Measurements from ENCODE around the gene ENAH. TPM values are rescaled to one million over a fixed set of nuclear protein-coding genes. Genes with fewer than 3 reads are reported as not detected.
"Not testable (repeated sequence)": the region's sequence is repeated elsewhere in the genome, so short reads cannot be mapped to it uniquely, and the experiment has no call there.

The ENAH gene
- total and polyA plus RNA-seq, 8 donors, result 8.0 to 62.8 (median 31.9) TPM

DNA sequence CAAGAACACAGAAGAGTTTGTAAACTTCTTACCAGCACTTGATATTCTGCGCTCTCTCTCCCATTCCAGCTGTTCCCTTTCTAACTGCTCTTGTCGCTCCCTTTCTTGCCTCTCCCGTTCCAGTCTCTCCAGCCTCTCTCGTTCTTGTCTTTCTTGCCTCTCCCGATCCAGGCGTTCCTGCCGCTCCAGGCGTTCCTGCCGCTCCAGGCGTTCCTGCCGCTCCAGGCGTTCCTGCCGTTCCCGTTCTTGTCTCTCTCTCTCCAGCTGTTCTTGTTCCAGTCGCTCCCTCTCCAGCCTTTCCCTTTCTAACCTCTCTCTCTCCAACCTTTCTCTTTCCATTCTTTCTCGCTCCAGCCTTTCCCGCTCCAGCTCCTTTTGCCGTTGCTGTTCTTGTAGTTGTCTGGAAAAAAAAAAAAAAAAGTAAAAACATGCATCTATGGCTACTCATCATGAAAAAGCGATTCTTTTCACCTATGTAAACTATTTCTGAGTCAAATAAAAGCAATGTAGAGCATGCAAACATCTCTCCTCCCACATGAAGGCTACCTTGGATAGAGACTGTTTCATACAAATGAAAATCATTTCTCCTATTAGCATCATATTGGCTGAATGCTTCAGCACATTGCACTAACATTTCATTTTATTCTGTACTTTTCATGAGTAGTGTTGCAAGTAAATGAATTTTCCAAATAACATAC, 133.6 kb downstream of the ENAH start:
- Histone ChIP-seq H3K9me3 (no peaks in the 10 kb centered on the region), H3K27ac (no peak overlapping the region), H3K4me3 (no peak overlapping the region), H3K36me3 (peaks cover 0 to 6% (median 0%) of the 10 kb centered on the region in 3 donors), H3K27me3 (no peaks in the 10 kb centered on the region), H3K4me1 (peaks cover 0 to 8% (median 6%) of the 10 kb centered on the region in 3 donors)
- no peak for ATAC-seq
- TF ChIP-seq CTCF (IDR thresholded peaks at IDR 0.05), result no peak
- no peak for DNase-seq
- WGBS, 2 donors, result 94 to 96% methylated on average over 19 of the region's 19 CpGs
- intact Hi-C loops (cut with DNase I), result no loop called here
- no peak for FAIRE-seq

DNA sequence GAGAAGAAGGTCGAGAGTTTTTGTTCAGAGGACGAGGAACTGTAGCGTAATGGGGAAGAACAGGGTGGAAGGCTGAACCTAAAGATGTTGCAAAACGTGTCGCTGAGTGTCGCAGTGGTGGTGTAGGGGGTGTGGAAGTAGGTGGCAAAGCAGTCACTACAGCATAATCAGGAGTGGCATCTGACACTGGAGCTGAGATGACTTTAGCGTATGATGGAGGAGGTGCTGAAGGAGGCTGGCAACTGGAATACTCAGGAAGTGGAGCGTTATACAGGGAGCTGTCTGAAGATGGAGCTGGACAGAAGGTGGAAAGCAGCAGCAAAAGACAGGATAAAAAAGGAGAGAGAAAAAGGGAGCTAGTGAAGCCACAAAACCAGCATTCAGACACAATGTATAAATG, 135.2 kb downstream of the ENAH start:
- H3K4me3 ChIP-seq, result no peak overlapping the region
- TF ChIP-seq CTCF (IDR thresholded peaks at IDR 0.05), result no peak
- DNase-seq (no peak), FAIRE-seq (no peak), ATAC-seq (no peak)
- no peaks in the 10 kb centered on the region for H3K27me3 ChIP-seq
- H3K9me3 ChIP-seq, result no peaks in the 10 kb centered on the region
- H3K36me3 ChIP-seq, result peaks cover 0 to 6% (median 0%) of the 10 kb centered on the region in 3 donors
- no peak overlapping the region for H3K27ac ChIP-seq
- intact Hi-C loops (cut with DNase I), result no loop called here
- no peaks in the 10 kb centered on the region for H3K4me1 ChIP-seq
- 91 to 94% methylated on average over 8 of the region's 8 CpGs for WGBS, 2 donors

DNA sequence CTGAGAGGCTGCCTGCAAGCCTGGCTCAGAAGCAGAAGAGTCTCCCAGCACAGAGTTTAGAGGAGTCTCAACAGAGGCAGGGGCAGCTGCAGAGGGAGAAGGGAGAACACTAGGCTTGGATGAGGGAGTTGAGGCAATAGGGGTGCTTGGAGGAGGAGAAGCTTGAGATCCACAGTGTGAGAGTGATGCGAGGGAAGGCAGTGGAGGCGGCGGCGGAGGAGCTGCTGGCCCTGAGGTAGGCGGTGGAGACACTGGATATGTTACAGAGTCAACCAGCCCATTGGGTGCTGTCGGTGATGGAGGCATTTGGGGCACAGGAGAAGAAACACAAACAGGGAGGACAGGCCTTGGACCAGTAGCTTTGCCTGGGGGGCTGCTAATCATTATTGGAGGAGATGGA, 135.7 kb downstream of the ENAH start:
- Histone ChIP-seq H3K36me3 (peaks cover 0 to 6% (median 0%) of the 10 kb centered on the region in 3 donors), H3K27ac (no peak overlapping the region), H3K27me3 (no peaks in the 10 kb centered on the region), H3K9me3 (no peaks in the 10 kb centered on the region), H3K4me1 (no peaks in the 10 kb centered on the region), H3K4me3 (no peak overlapping the region)
- FAIRE-seq (no peak), DNase-seq (no peak), ATAC-seq (no peak)
- intact Hi-C loops (cut with DNase I), result no loop called here
- no peak for TF ChIP-seq CTCF (IDR thresholded peaks at IDR 0.05)
- WGBS, 2 donors, result 95 to 99% methylated on average over 6 of the region's 6 CpGs

GRCh38 chr1:225514671-225515081, 138.2 kb downstream of the ENAH start:
- no peak for ATAC-seq
- intact Hi-C loops (cut with DNase I), result no loop called here
- TF ChIP-seq CTCF (IDR thresholded peaks at IDR 0.05), result no peak
- 58 to 72% methylated on average over 3 of the region's 3 CpGs for WGBS, 2 donors
- no peak for FAIRE-seq
- Histone ChIP-seq H3K4me3 (no peak overlapping the region), H3K36me3 (peaks cover 0 to 6% (median 0%) of the 10 kb centered on the region in 3 donors), H3K27me3 (no peaks in the 10 kb centered on the region), H3K27ac (no peak overlapping the region), H3K9me3 (no peaks in the 10 kb centered on the region), H3K4me1 (no peaks in the 10 kb centered on the region)
- DNase-seq, result no peak

GRCh38 chr1:225513576-225513975, 139.3 kb downstream of the ENAH start:
- H3K4me3 ChIP-seq; H3K27me3 ChIP-seq; H3K4me1 ChIP-seq; H3K36me3 ChIP-seq; DNase-seq; FAIRE-seq; H3K9me3 ChIP-seq; H3K27ac ChIP-seq; intact Hi-C loops (cut with DNase I); ATAC-seq: not testable (repeated sequence)
- 95 to 98% methylated on average over 9 of the region's 9 CpGs for WGBS, 2 donors

Measured in pancreas (tissue), 10 donors.